Gastroesophageal sphincter (tissue), 3 donors: Measurements from ENCODE around the gene C2CD2.

ENCODE experiments used
- POLR2AphosphoS5 ChIP-seq: sonication (generic); formaldehyde crosslinking; IDR thresholded peaks from one replicate; pipeline ENCODE4 v1.6.1; 2017; ENCODE audit warnings: antibody characterized with exemption
- TF ChIP-seq, protein P1 (sequence below), 4 experiments: fragments of 200-600 bp in 2 of 4; fragments of 450-650 bp in 2 of 4; sonication (generic) in 1 of 4; IDR thresholded peaks; one replicate each; pipeline ENCODE4 v1.5.1; 2017 to 2019; ENCODE audit warnings: antibody characterized with exemption in 4 of 4, mild to moderate bottlenecking in 2 of 4, moderate library complexity in 2 of 4

DNA sequence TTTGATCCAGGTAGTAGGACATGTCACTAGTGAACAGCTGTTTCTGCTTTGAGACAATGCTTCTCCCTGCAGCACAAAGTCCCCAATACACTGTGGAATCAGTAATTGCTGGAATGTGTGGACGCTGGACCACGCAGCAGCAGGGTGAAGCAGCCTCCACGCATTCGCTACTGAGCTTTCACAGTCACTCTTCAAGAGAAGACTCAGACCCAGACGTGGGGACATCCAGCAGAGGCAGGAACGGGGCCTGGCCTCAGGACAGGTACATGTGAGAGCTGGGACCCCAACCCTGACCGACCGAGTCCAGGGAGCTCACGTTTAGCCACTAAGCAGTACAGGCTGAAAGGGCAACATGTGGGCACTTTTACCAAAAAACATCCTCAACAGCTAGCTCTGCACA is 40.6 kb downstream of the C2CD2 start:
- TF ChIP-seq POLR2AphosphoS5: no peak
- TF ChIP-seq, protein P1, sequence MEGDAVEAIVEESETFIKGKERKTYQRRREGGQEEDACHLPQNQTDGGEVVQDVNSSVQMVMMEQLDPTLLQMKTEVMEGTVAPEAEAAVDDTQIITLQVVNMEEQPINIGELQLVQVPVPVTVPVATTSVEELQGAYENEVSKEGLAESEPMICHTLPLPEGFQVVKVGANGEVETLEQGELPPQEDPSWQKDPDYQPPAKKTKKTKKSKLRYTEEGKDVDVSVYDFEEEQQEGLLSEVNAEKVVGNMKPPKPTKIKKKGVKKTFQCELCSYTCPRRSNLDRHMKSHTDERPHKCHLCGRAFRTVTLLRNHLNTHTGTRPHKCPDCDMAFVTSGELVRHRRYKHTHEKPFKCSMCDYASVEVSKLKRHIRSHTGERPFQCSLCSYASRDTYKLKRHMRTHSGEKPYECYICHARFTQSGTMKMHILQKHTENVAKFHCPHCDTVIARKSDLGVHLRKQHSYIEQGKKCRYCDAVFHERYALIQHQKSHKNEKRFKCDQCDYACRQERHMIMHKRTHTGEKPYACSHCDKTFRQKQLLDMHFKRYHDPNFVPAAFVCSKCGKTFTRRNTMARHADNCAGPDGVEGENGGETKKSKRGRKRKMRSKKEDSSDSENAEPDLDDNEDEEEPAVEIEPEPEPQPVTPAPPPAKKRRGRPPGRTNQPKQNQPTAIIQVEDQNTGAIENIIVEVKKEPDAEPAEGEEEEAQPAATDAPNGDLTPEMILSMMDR (IDR thresholded peaks at IDR 0.05): no peak
